SK-N-SH (cell line): ENCODE measurements around the gene RAD51B. TPM values are rescaled to one million over a fixed set of nuclear protein-coding genes. Genes with fewer than 3 reads are reported as not detected.

Experiments
- CTCF ChIA-PET: fragments of 300-600, 350-600 bp; formaldehyde crosslinking; extraction: SDS; loops from one replicate; lab custom pipeline; 2021; lab: Yijun Ruan, JAX
- POLR2A ChIA-PET: fragments of 350-600 bp; sonication (Branson Sonifier 250); formaldehyde crosslinking; extraction: SDS; loops from one replicate; lab custom pipeline; 2020; ENCODE audit warnings: antibody characterized with exemption, inconsistent platforms; lab: Yijun Ruan, JAX
- DNase-seq: peaks from one replicate; pipeline ENCODE4 v3.0.0; 2012
- H2AFZ ChIP-seq: fragments of 200-600 bp; sonication (generic); 2 replicates; pipeline ENCODE4 v1.8.1; 2016; ENCODE audit warnings: antibody characterized with exemption, mild to moderate bottlenecking, low read depth
- H3F3A ChIP-seq: fragments of 200-600 bp; sonication (generic); replicated peaks from 2 replicates; pipeline ENCODE3; 2016; ENCODE audit warnings: antibody characterized with exemption, mild to moderate bottlenecking; ENCODE audit not compliant: insufficient read depth
- H3K27ac ChIP-seq, 2 experiments: fragments of 200-500 bp in 1 of 2; fragments of 200-600 bp in 1 of 2; sonication (Bioruptor generic) in 1 of 2; sonication (generic), shearing (Covaris generic) in 1 of 2; 2 replicates each; pipeline versions ENCODE4 v1.5.1 to v1.6.1; 2014 to 2016; ENCODE audit warnings: low read depth in 2 of 2, inconsistent platforms in 1 of 2, low read length in 1 of 2, mild to moderate bottlenecking in 1 of 2, mixed read lengths in 1 of 2
- H3K27me3 ChIP-seq: fragments of 200-600 bp; sonication (generic), shearing (Covaris generic); 2 replicates; pipeline ENCODE4 v1.6.1; 2016; ENCODE audit warnings: mixed run types; ENCODE audit not compliant: insufficient read depth
- H3K36me3 ChIP-seq, 2 experiments: fragments of 200-500 bp in 1 of 2; fragments of 200-600 bp in 1 of 2; sonication (Bioruptor generic) in 1 of 2; sonication (generic) in 1 of 2; replicated peaks in 1 of 2; 2 replicates each; pipeline versions ENCODE3 to v1.5.1; 2014 to 2016; ENCODE audit warnings: low read length in 1 of 2, mild to moderate bottlenecking in 1 of 2; ENCODE audit not compliant: insufficient read depth in 2 of 2, control insufficient read depth in 1 of 2
- H3K4me1 ChIP-seq, 2 experiments: fragments of 200-500 bp in 1 of 2; fragments of 200-600 bp in 1 of 2; sonication (Bioruptor generic) in 1 of 2; sonication (generic), shearing (Covaris generic) in 1 of 2; 2 replicates each; pipeline versions ENCODE4 v1.5.1 to v1.6.1; 2014 to 2016; ENCODE audit warnings: low read depth in 1 of 2, low read length in 1 of 2, mixed run types in 1 of 2; ENCODE audit not compliant: insufficient read depth in 2 of 2, control insufficient read depth in 1 of 2
- H3K4me2 ChIP-seq: fragments of 200-600 bp; sonication (generic), shearing (Covaris generic); 2 replicates; pipeline ENCODE4 v1.6.1; 2017; ENCODE audit warnings: mixed run types
- H3K4me3 ChIP-seq, 2 experiments: fragments of 200-500 bp in 1 of 2; fragments of 200-600 bp in 1 of 2; sonication (Bioruptor generic) in 1 of 2; sonication (generic), shearing (Covaris generic) in 1 of 2; 2 replicates each; pipeline versions ENCODE4 v1.5.1 to v1.8.1; 2014 to 2016; ENCODE audit warnings: low read depth in 2 of 2, inconsistent platforms in 1 of 2, low read length in 1 of 2, mild to moderate bottlenecking in 1 of 2, mixed read lengths in 1 of 2, moderate library complexity in 1 of 2
- H3K79me2 ChIP-seq: fragments of 200-600 bp; sonication (generic); 2 replicates; pipeline ENCODE4 v1.8.1; 2017; ENCODE audit warnings: mild to moderate bottlenecking; ENCODE audit not compliant: insufficient read depth
- H3K9ac ChIP-seq: fragments of 200-600 bp; sonication (generic); 2 replicates; pipeline ENCODE4 v1.6.1; 2017; ENCODE audit warnings: mixed run types
- H3K9me2 ChIP-seq: fragments of 200-600 bp; sonication (generic); 2 replicates; pipeline ENCODE4 v1.6.1; 2017; ENCODE audit warnings: mixed run types
- H3K9me3 ChIP-seq: fragments of 200-600 bp; sonication (generic); 2 replicates; pipeline ENCODE4 v1.6.1; 2017; ENCODE audit warnings: mixed run types, mild to moderate bottlenecking, moderate library complexity
- H4K20me1 ChIP-seq: fragments of 200-600 bp; sonication (generic); 2 replicates; pipeline ENCODE4 v1.6.1; 2017; ENCODE audit warnings: mild to moderate bottlenecking, mixed run types; ENCODE audit not compliant: insufficient read depth
- CHD2 ChIP-seq: fragments of 150-350 bp; IDR thresholded peaks from 2 replicates; pipeline ENCODE4 v1.6.1; 2018; ENCODE audit warnings: low read length; ENCODE audit not compliant: partially characterized antibody
- CTCF ChIP-seq: fragments of 200-600 bp; sonication (generic); IDR thresholded peaks from 2 replicates; pipeline ENCODE4 v1.6.1; 2017; ENCODE audit warnings: antibody characterized with exemption, mild to moderate bottlenecking, moderate library complexity
- ELF1 ChIP-seq: IDR thresholded peaks from 2 replicates; pipeline ENCODE4 v1.4.0; 2012
- EZH2phosphoT487 ChIP-seq: fragments of 200-600 bp; sonication (generic); IDR thresholded peaks from 2 replicates; pipeline ENCODE4 v1.6.1; 2017; ENCODE audit warnings: low read depth, mixed run types, mild to moderate bottlenecking, antibody characterized with exemption, moderate library complexity, borderline replicate concordance
- FOSL2 ChIP-seq: IDR thresholded peaks from 2 replicates; pipeline ENCODE4 v1.4.0; 2012; ENCODE audit warnings: low read depth, mild to moderate bottlenecking, moderate library complexity, borderline replicate concordance
- FOXJ3 ChIP-seq: sonication (generic); formaldehyde crosslinking; IDR thresholded peaks from 2 replicates; pipeline ENCODE4 v1.5.1; 2020; ENCODE audit warnings: mild to moderate bottlenecking, missing genetic modification reagents
- FOXM1 ChIP-seq: IDR thresholded peaks from 2 replicates; pipeline ENCODE4 v1.4.0; 2012; ENCODE audit warnings: low read depth, mild to moderate bottlenecking
- GABPA ChIP-seq: IDR thresholded peaks from 2 replicates; pipeline ENCODE4 v1.4.0; 2012; ENCODE audit warnings: low read depth, mild to moderate bottlenecking
- GATA2 ChIP-seq: sonication (generic); formaldehyde crosslinking; IDR thresholded peaks from 2 replicates; pipeline ENCODE4 v1.5.0; 2020; ENCODE audit warnings: mild to moderate bottlenecking, missing genetic modification reagents
- IRF3 ChIP-seq: fragments of 150-350 bp; IDR thresholded peaks from 2 replicates; pipeline ENCODE4 v1.6.1; 2016; ENCODE audit warnings: mild to moderate bottlenecking, low read depth, low read length
- JUND ChIP-seq: IDR thresholded peaks from 2 replicates; pipeline ENCODE4 v1.4.0; 2012
- MAX ChIP-seq: IDR thresholded peaks from 2 replicates; pipeline ENCODE4 v1.4.0; 2012; ENCODE audit warnings: low read depth
- MEF2A ChIP-seq: IDR thresholded peaks from 2 replicates; pipeline ENCODE4 v1.4.0; 2012; ENCODE audit warnings: low read depth, borderline replicate concordance
- MXI1 ChIP-seq: IDR thresholded peaks from 2 replicates; pipeline ENCODE4 v1.6.1; 2012; ENCODE audit warnings: mild to moderate bottlenecking, low read depth, low read length, improper control_type of control experiment
- NFIC ChIP-seq: IDR thresholded peaks from 2 replicates; pipeline ENCODE4 v1.4.0; 2012; ENCODE audit warnings: borderline replicate concordance
- PBX3 ChIP-seq: IDR thresholded peaks from 2 replicates; pipeline ENCODE4; 2012
- POLR2AphosphoS5 ChIP-seq: IDR thresholded peaks from 2 replicates; pipeline ENCODE4 v1.6.1; 2012; ENCODE audit warnings: low read depth, low read length
- RAD21 ChIP-seq: IDR thresholded peaks from 2 replicates; pipeline ENCODE4 v1.6.1; 2012; ENCODE audit warnings: mild to moderate bottlenecking, low read length
- RCOR1 ChIP-seq: fragments of 150-350 bp; IDR thresholded peaks from 2 replicates; pipeline ENCODE4 v1.6.1; 2017; ENCODE audit warnings: antibody characterized with exemption, low read length
- RFX5 ChIP-seq: IDR thresholded peaks from 2 replicates; pipeline ENCODE4 v1.6.1; 2012; ENCODE audit warnings: mild to moderate bottlenecking, improper control_type of control experiment, low read length
- RXRA ChIP-seq: IDR thresholded peaks from 2 replicates; pipeline ENCODE4 v1.4.0; 2012; ENCODE audit warnings: low read depth, mild to moderate bottlenecking, borderline replicate concordance
- SIN3A ChIP-seq: IDR thresholded peaks from 2 replicates; pipeline ENCODE4 v1.6.1; 2012; ENCODE audit warnings: low read depth, mild to moderate bottlenecking, low read length, moderate library complexity, borderline replicate concordance
- SMC3 ChIP-seq: IDR thresholded peaks from 2 replicates; pipeline ENCODE4 v1.6.1; 2012; ENCODE audit warnings: low read depth, low read length, improper control_type of control experiment
- TAF1 ChIP-seq: IDR thresholded peaks from 2 replicates; pipeline ENCODE4 v1.6.1; 2012; ENCODE audit warnings: low read depth, mild to moderate bottlenecking, low read length, moderate library complexity, borderline replicate concordance
- TEAD4 ChIP-seq: IDR thresholded peaks from 2 replicates; pipeline ENCODE4 v1.4.0; 2012; ENCODE audit warnings: mild to moderate bottlenecking, borderline replicate concordance; ENCODE audit not compliant: insufficient read depth
- USF1 ChIP-seq: IDR thresholded peaks from 2 replicates; pipeline ENCODE4 v1.4.0; 2012; ENCODE audit warnings: low read depth, borderline replicate concordance
- USF2 ChIP-seq: fragments of 150-350 bp; IDR thresholded peaks from 2 replicates; pipeline ENCODE4 v1.6.1; 2017; ENCODE audit warnings: antibody characterized with exemption, low read length, low read depth, borderline replicate concordance
- YY1 ChIP-seq: IDR thresholded peaks from 2 replicates; pipeline ENCODE4 v1.4.0; 2012; ENCODE audit warnings: low read depth, mild to moderate bottlenecking
- WGBS: methylation state at CpG from one replicate; pipeline ENCODE4 v1.1.6; 2017; ENCODE audit warnings: low lambda C conversion rate; 5-methylcytosine and 5-hydroxymethylcytosine counted together
- polyA plus RNA-seq, 3 experiments: library from polyadenylated mRNA; depleted of rRNA; stranded (reverse); fragments of >200 nt; gene quantifications; 2 replicates each; pipeline ENCODE4 v1.2.3, GENCODE V29; 2012

Gene RAD51B
- polyA plus RNA-seq, 1 of the 3 experiments (the other 2 are of a cell fraction), result 6.0 TPM

- H3K4me1 ChIP-seq, result peaks cover 11 to 60% of the 10 kb centered on the region in 2 experiments
- H4K20me1 ChIP-seq, result no peaks in the 10 kb centered on the region
- no peaks in the 10 kb centered on the region for H3K9me2 ChIP-seq
- peak overlapping the region; percentile 44; the same call in 1 of the 2 replicates for H2AFZ ChIP-seq
- POLR2A ChIA-PET, result no interaction called here
- no peaks in the 10 kb centered on the region for H3K27me3 ChIP-seq
- 48% methylated on average over 3 of the region's 3 CpGs for WGBS
- peak overlapping the region; percentile 1; the same call in 1 of the 2 replicates for H3K9ac ChIP-seq
- no peaks in the 10 kb centered on the region for H3K36me3 ChIP-seq
- H3K4me3 ChIP-seq, result no peak overlapping the region
- CTCF ChIA-PET, result interaction anchor here (0.7 to 19.5 kb wide), 12 partner anchors 8 to 573 kb away, joined by 3 to 232 read pairs (median 4); no protein-coding TSS in a partner anchor
- H3K79me2 ChIP-seq, result no peaks in the 10 kb centered on the region
- 0 out of 2 replicates have a peak overlapping the region, but pooled peaks have one; percentile 4 for H3K4me2 ChIP-seq
- H3F3A ChIP-seq, result peaks cover 17% of the 10 kb centered on the region
- no peaks in the 10 kb centered on the region for H3K9me3 ChIP-seq
- no peak for DNase-seq
- peak overlapping the region; percentile 65 to 92; a peak in 3 of 4 replicates for H3K27ac ChIP-seq
- no peak for TF ChIP-seq POLR2AphosphoS5
- peak; percentile 22; the same call in 1 of the 2 replicates for TF ChIP-seq SMC3
- TF ChIP-seq FOXM1, result peak; percentile 10; the same call in 1 of the 2 replicates
- no peak for TF ChIP-seq EZH2phosphoT487
- no peak for TF ChIP-seq MXI1
- TF ChIP-seq FOSL2, result no peak
- no peak for TF ChIP-seq IRF3
- no peak for TF ChIP-seq MAX
- TF ChIP-seq FOXJ3 (CRISPR knock-in tag), result no peak
- no peak for TF ChIP-seq GABPA
- no peak for TF ChIP-seq TAF1
- TF ChIP-seq USF2, result no peak
- no peak for TF ChIP-seq RXRA
- TF ChIP-seq RCOR1, result no peak
- no peak for TF ChIP-seq USF1
- no peak for TF ChIP-seq RAD21
- no peak for TF ChIP-seq MEF2A
- TF ChIP-seq PBX3, result peak; percentile 52; the same call in 1 of the 2 replicates
- TF ChIP-seq CHD2, result no peak
- 0 out of 2 replicates have a peak, but pooled peaks have one; percentile 10 for TF ChIP-seq TEAD4
- no peak for TF ChIP-seq SIN3A
- TF ChIP-seq ELF1, result no peak
- TF ChIP-seq GATA2 (CRISPR knock-in tag), result no peak
- no peak for TF ChIP-seq YY1
- TF ChIP-seq JUND, result peak; percentile 16; the same call in 1 of the 2 replicates
- no peak for TF ChIP-seq RFX5
- peak; percentile 41; the same call in 1 of the 2 replicates for TF ChIP-seq NFIC
- no peak for TF ChIP-seq CTCF
Observed at GRCh38 chr14:68246074-68246785, 426.7 kb downstream of the RAD51B start.
